ENCODE measurements around the gene KIFAP3.
"Not testable (repeated sequence)": the region's sequence is repeated elsewhere in the genome, so short reads cannot be mapped to it uniquely, and the experiment has no call there.

The KIFAP3 gene

GRCh38 chr1:170064821-170065220 is 9.7 kb downstream of the KIFAP3 start:
- no peaks in the 10 kb centered on the region for H3K27me3 ChIP-seq (ENCODE audit: control insufficient read depth in 2 of 2, insufficient read depth in 2 of 2, low read length in 2 of 2)
- H3K27ac ChIP-seq (ENCODE audit: low read depth in 2 of 2, low read length in 2 of 2) = no peak overlapping the region
- H3K9ac ChIP-seq (ENCODE audit: low read depth in 1 of 2, low read length in 2 of 2) = no peak overlapping the region
- H3K4me3 ChIP-seq (ENCODE audit: low read length in 2 of 2) = no peak overlapping the region
- no peaks in the 10 kb centered on the region for H3K36me3 ChIP-seq (ENCODE audit: control insufficient read depth in 2 of 2, insufficient read depth in 2 of 2, low read length in 2 of 2)
- no peaks in the 10 kb centered on the region for H3K9me3 ChIP-seq (ENCODE audit: control insufficient read depth in 2 of 2, low read length in 2 of 2)
- peaks cover 6 to 13% of the 10 kb centered on the region in 2 donors for H3K4me1 ChIP-seq (ENCODE audit: control insufficient read depth in 2 of 2, insufficient read depth in 2 of 2, low read length in 2 of 2)

GRCh38 chr1:170063109-170063826 is 11.2 kb downstream of the KIFAP3 start:
- Histone ChIP-seq H3K9ac (ENCODE audit: low read depth in 1 of 2, low read length in 2 of 2) (no peak overlapping the region), H3K4me1 (ENCODE audit: control insufficient read depth in 2 of 2, insufficient read depth in 2 of 2, low read length in 2 of 2) (peaks cover 6 to 9% of the 10 kb centered on the region in 2 donors), H3K27me3 (ENCODE audit: control insufficient read depth in 2 of 2, insufficient read depth in 2 of 2, low read length in 2 of 2) (no peaks in the 10 kb centered on the region), H3K27ac (ENCODE audit: low read depth in 2 of 2, low read length in 2 of 2) (no peak overlapping the region), H3K36me3 (ENCODE audit: control insufficient read depth in 2 of 2, insufficient read depth in 2 of 2, low read length in 2 of 2) (no peaks in the 10 kb centered on the region), H3K9me3 (ENCODE audit: control insufficient read depth in 2 of 2, low read length in 2 of 2) (no peaks in the 10 kb centered on the region), H3K4me3 (ENCODE audit: low read length in 2 of 2) (no peak overlapping the region)

- H3K9ac ChIP-seq (ENCODE audit: low read depth in 1 of 2, low read length in 2 of 2); H3K27ac ChIP-seq (ENCODE audit: low read depth in 2 of 2, low read length in 2 of 2): not testable (repeated sequence)
Observed at GRCh38 chr1:170061676-170062075, 12.8 kb downstream of the KIFAP3 start.

GRCh38 chr1:170060015-170060520 is 14.4 kb downstream of the KIFAP3 start:
- H3K27ac ChIP-seq (ENCODE audit: low read depth in 2 of 2, low read length in 2 of 2); H3K4me3 ChIP-seq (ENCODE audit: low read length in 2 of 2); H3K4me1 ChIP-seq (ENCODE audit: control insufficient read depth in 2 of 2, insufficient read depth in 2 of 2, low read length in 2 of 2); H3K27me3 ChIP-seq (ENCODE audit: control insufficient read depth in 2 of 2, insufficient read depth in 2 of 2, low read length in 2 of 2); H3K36me3 ChIP-seq (ENCODE audit: control insufficient read depth in 2 of 2, insufficient read depth in 2 of 2, low read length in 2 of 2); H3K9me3 ChIP-seq (ENCODE audit: control insufficient read depth in 2 of 2, low read length in 2 of 2); H3K9ac ChIP-seq (ENCODE audit: low read depth in 1 of 2, low read length in 2 of 2): not testable (repeated sequence)

More at GRCh38 chr1:170061676-170062075, 12.8 kb downstream of the KIFAP3 start:
- H3K27me3 ChIP-seq (ENCODE audit: control insufficient read depth in 2 of 2, insufficient read depth in 2 of 2, low read length in 2 of 2); H3K4me3 ChIP-seq (ENCODE audit: low read length in 2 of 2); H3K9me3 ChIP-seq (ENCODE audit: control insufficient read depth in 2 of 2, low read length in 2 of 2); H3K4me1 ChIP-seq (ENCODE audit: control insufficient read depth in 2 of 2, insufficient read depth in 2 of 2, low read length in 2 of 2); H3K36me3 ChIP-seq (ENCODE audit: control insufficient read depth in 2 of 2, insufficient read depth in 2 of 2, low read length in 2 of 2): not testable (repeated sequence)

- no peak overlapping the region for H3K4me3 ChIP-seq (ENCODE audit: low read length in 2 of 2)
- H3K9ac ChIP-seq (ENCODE audit: low read depth in 1 of 2, low read length in 2 of 2) = no peak overlapping the region
- no peaks in the 10 kb centered on the region for H3K9me3 ChIP-seq (ENCODE audit: control insufficient read depth in 2 of 2, low read length in 2 of 2)
- H3K4me1 ChIP-seq (ENCODE audit: control insufficient read depth in 2 of 2, insufficient read depth in 2 of 2, low read length in 2 of 2) = no peaks in the 10 kb centered on the region
- H3K27ac ChIP-seq (ENCODE audit: low read depth in 2 of 2, low read length in 2 of 2) = no peak overlapping the region
- H3K27me3 ChIP-seq (ENCODE audit: control insufficient read depth in 2 of 2, insufficient read depth in 2 of 2, low read length in 2 of 2) = no peaks in the 10 kb centered on the region
- peaks cover 6 to 7% of the 10 kb centered on the region in 2 donors for H3K36me3 ChIP-seq (ENCODE audit: control insufficient read depth in 2 of 2, insufficient read depth in 2 of 2, low read length in 2 of 2)
Observed at GRCh38 chr1:170049176-170049800, 25.2 kb downstream of the KIFAP3 start.

- H3K27ac ChIP-seq (ENCODE audit: low read depth in 2 of 2, low read length in 2 of 2) = no peak overlapping the region
- H3K4me1 ChIP-seq (ENCODE audit: control insufficient read depth in 2 of 2, insufficient read depth in 2 of 2, low read length in 2 of 2) = no peaks in the 10 kb centered on the region
- no peaks in the 10 kb centered on the region for H3K27me3 ChIP-seq (ENCODE audit: control insufficient read depth in 2 of 2, insufficient read depth in 2 of 2, low read length in 2 of 2)
- H3K36me3 ChIP-seq (ENCODE audit: control insufficient read depth in 2 of 2, insufficient read depth in 2 of 2, low read length in 2 of 2) = peaks cover 6 to 7% of the 10 kb centered on the region in 2 donors
- H3K9ac ChIP-seq (ENCODE audit: low read depth in 1 of 2, low read length in 2 of 2) = no peak overlapping the region
- H3K4me3 ChIP-seq (ENCODE audit: low read length in 2 of 2) = no peak overlapping the region
- no peaks in the 10 kb centered on the region for H3K9me3 ChIP-seq (ENCODE audit: control insufficient read depth in 2 of 2, low read length in 2 of 2)
Observed at GRCh38 chr1:170048515-170048914, 26.0 kb downstream of the KIFAP3 start.

- Histone ChIP-seq H3K4me1 (ENCODE audit: control insufficient read depth in 2 of 2, insufficient read depth in 2 of 2, low read length in 2 of 2) (no peaks in the 10 kb centered on the region), H3K4me3 (ENCODE audit: low read length in 2 of 2) (no peak overlapping the region), H3K9me3 (ENCODE audit: control insufficient read depth in 2 of 2, low read length in 2 of 2) (no peaks in the 10 kb centered on the region), H3K27ac (ENCODE audit: low read depth in 2 of 2, low read length in 2 of 2) (no peak overlapping the region), H3K27me3 (ENCODE audit: control insufficient read depth in 2 of 2, insufficient read depth in 2 of 2, low read length in 2 of 2) (no peaks in the 10 kb centered on the region), H3K36me3 (ENCODE audit: control insufficient read depth in 2 of 2, insufficient read depth in 2 of 2, low read length in 2 of 2) (peaks cover 6 to 18% of the 10 kb centered on the region in 2 donors), H3K9ac (ENCODE audit: low read depth in 1 of 2, low read length in 2 of 2) (no peak overlapping the region)
Observed at GRCh38 chr1:170044187-170044586, 30.3 kb downstream of the KIFAP3 start.

- no peaks in the 10 kb centered on the region for H3K9me3 ChIP-seq (ENCODE audit: control insufficient read depth in 2 of 2, low read length in 2 of 2)
- H3K27me3 ChIP-seq (ENCODE audit: control insufficient read depth in 2 of 2, insufficient read depth in 2 of 2, low read length in 2 of 2) = no peaks in the 10 kb centered on the region
- H3K27ac ChIP-seq (ENCODE audit: low read depth in 2 of 2, low read length in 2 of 2) = no peak overlapping the region
- H3K9ac ChIP-seq (ENCODE audit: low read depth in 1 of 2, low read length in 2 of 2) = no peak overlapping the region
- H3K4me1 ChIP-seq (ENCODE audit: control insufficient read depth in 2 of 2, insufficient read depth in 2 of 2, low read length in 2 of 2) = no peaks in the 10 kb centered on the region
- H3K4me3 ChIP-seq (ENCODE audit: low read length in 2 of 2) = no peak overlapping the region
- peaks cover 6 to 15% of the 10 kb centered on the region in 2 donors for H3K36me3 ChIP-seq (ENCODE audit: control insufficient read depth in 2 of 2, insufficient read depth in 2 of 2, low read length in 2 of 2)
Observed at GRCh38 chr1:170041423-170042192, 32.9 kb downstream of the KIFAP3 start.

GRCh38 chr1:170032531-170033280 is 41.8 kb downstream of the KIFAP3 start:
- Histone ChIP-seq H3K4me1 (ENCODE audit: control insufficient read depth in 2 of 2, insufficient read depth in 2 of 2, low read length in 2 of 2) (no peaks in the 10 kb centered on the region), H3K9ac (ENCODE audit: low read depth in 1 of 2, low read length in 2 of 2) (no peak overlapping the region), H3K27ac (ENCODE audit: low read depth in 2 of 2, low read length in 2 of 2) (no peak overlapping the region), H3K36me3 (ENCODE audit: control insufficient read depth in 2 of 2, insufficient read depth in 2 of 2, low read length in 2 of 2) (peaks cover 0 to 4% of the 10 kb centered on the region in 2 donors), H3K4me3 (ENCODE audit: low read length in 2 of 2) (no peak overlapping the region), H3K27me3 (ENCODE audit: control insufficient read depth in 2 of 2, insufficient read depth in 2 of 2, low read length in 2 of 2) (no peaks in the 10 kb centered on the region), H3K9me3 (ENCODE audit: control insufficient read depth in 2 of 2, low read length in 2 of 2) (no peaks in the 10 kb centered on the region)

All from mucosa of rectum (tissue), 2 donors.